GM18526 (cell line): Measurements from ENCODE around the gene TPGS1.

ENCODE experiments used
- POLR2A ChIP-seq: IDR thresholded peaks from 3 replicates; pipeline ENCODE4 v1.6.1; 2011; ENCODE audit not compliant: insufficient read length; ENCODE audit errors: extremely low read depth

TPGS1 gene

GRCh38 chr19:519449-519865, 12.2 kb downstream of the TPGS1 start:
- TF ChIP-seq POLR2A: no peak

GRCh38 chr19:522726-523125, 15.4 kb downstream of the TPGS1 start:
- TF ChIP-seq POLR2A: no peak

- no peak for TF ChIP-seq POLR2A
These were observed 16.9 kb downstream of the TPGS1 start for GRCh38 chr19:524062-524674.

- no peak for TF ChIP-seq POLR2A
These were observed 17.7 kb downstream of the TPGS1 start for GRCh38 chr19:525029-525428.

- TF ChIP-seq POLR2A: no peak
These were observed 18.6 kb downstream of the TPGS1 start for GRCh38 chr19:525857-526419.

GRCh38 chr19:530134-531008, 23.1 kb downstream of the TPGS1 start:
- no peak for TF ChIP-seq POLR2A

- TF ChIP-seq POLR2A: no peak
These were observed 23.9 kb downstream of the TPGS1 start for GRCh38 chr19:531009-531752.

GRCh38 chr19:531753-532560, 24.7 kb downstream of the TPGS1 start, which contains the start of gene CDC34:
TSS of gene CDC34 (plus strand) at chr19:531760. CDS start at chr19:531932, 172 bp downstream.
- peak; percentile 73 for TF ChIP-seq POLR2A

- no peak for TF ChIP-seq POLR2A
These were observed 25.5 kb downstream of the TPGS1 start for GRCh38 chr19:532561-533363.

- no peak for TF ChIP-seq POLR2A
These were observed 26.2 kb downstream of the TPGS1 start for GRCh38 chr19:533364-534058.

- TF ChIP-seq POLR2A: no peak
These were observed 26.8 kb downstream of the TPGS1 start for GRCh38 chr19:534088-534487.

- no peak for TF ChIP-seq POLR2A
These were observed 27.9 kb downstream of the TPGS1 start for GRCh38 chr19:535017-535835.

GRCh38 chr19:536031-536880, 29.0 kb downstream of the TPGS1 start:
- no peak for TF ChIP-seq POLR2A
